Measurements from ENCODE around the gene ZNF326.

DNA sequence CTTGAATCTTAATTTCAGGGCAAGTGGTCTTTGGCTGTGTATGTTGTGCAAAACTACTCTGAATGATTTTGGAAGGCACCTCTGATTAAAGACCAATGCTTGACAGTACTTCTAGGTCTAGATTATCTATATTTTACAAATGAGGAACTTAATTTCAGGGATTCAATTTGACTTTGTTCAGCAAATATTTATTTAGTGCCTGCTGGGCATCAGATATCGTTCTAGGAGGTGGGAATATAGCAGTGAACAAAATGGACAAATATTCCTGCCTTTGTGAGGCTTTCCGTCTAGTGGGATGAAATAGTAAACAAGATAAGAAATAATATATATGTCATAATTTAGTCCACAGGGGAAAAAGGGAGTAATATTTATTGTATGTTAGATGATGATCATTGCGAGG is 4.7 kb downstream of the ZNF326 start:
- TF ChIP-seq, protein P1, sequence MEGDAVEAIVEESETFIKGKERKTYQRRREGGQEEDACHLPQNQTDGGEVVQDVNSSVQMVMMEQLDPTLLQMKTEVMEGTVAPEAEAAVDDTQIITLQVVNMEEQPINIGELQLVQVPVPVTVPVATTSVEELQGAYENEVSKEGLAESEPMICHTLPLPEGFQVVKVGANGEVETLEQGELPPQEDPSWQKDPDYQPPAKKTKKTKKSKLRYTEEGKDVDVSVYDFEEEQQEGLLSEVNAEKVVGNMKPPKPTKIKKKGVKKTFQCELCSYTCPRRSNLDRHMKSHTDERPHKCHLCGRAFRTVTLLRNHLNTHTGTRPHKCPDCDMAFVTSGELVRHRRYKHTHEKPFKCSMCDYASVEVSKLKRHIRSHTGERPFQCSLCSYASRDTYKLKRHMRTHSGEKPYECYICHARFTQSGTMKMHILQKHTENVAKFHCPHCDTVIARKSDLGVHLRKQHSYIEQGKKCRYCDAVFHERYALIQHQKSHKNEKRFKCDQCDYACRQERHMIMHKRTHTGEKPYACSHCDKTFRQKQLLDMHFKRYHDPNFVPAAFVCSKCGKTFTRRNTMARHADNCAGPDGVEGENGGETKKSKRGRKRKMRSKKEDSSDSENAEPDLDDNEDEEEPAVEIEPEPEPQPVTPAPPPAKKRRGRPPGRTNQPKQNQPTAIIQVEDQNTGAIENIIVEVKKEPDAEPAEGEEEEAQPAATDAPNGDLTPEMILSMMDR (IDR thresholded peaks at IDR 0.05), result no peak
- TF ChIP-seq FOXJ3 (CRISPR knock-in tag; IDR thresholded peaks at IDR 0.05), result no peak
- no peak for TF ChIP-seq ELF1 (IDR thresholded peaks at IDR 0.05)
- TF ChIP-seq YY1 (IDR thresholded peaks at IDR 0.05; ENCODE audit: low read depth), result no peak
